DMS53 (cell line): ENCODE results near the gene CLDN14.

Source experiments
- DNase-seq: peaks from one replicate; lab custom pipeline; 2025; lab: John Stamatoyannopoulos, UW

Gene CLDN14

GRCh38 chr21:36471254-36471723 lies 8.6 kb downstream of the CLDN14 start:
- DNase-seq = no peak

- no peak for DNase-seq
Observed at GRCh38 chr21:36470294-36470693, 9.6 kb downstream of the CLDN14 start.

GRCh38 chr21:36466061-36466511 lies 13.8 kb downstream of the CLDN14 start:
- no peak for DNase-seq

- DNase-seq = no peak
Observed at GRCh38 chr21:36465478-36465877, 14.4 kb downstream of the CLDN14 start.

GRCh38 chr21:36464590-36464989 lies 15.3 kb downstream of the CLDN14 start:
- DNase-seq = no peak

GRCh38 chr21:36463991-36464390 lies 15.9 kb downstream of the CLDN14 start:
- DNase-seq = no peak

GRCh38 chr21:36463204-36463603 lies 16.7 kb downstream of the CLDN14 start:
- DNase-seq = no peak

GRCh38 chr21:36461918-36462486 lies 17.9 kb downstream of the CLDN14 start:
- DNase-seq = peak; percentile 76

GRCh38 chr21:36461277-36461917 lies 18.5 kb downstream of the CLDN14 start:
- no peak for DNase-seq

- DNase-seq = no peak
Observed at GRCh38 chr21:36460866-36461265, 19.1 kb downstream of the CLDN14 start.

GRCh38 chr21:36459098-36459497 lies 20.8 kb downstream of the CLDN14 start:
- DNase-seq = no peak

- peak; percentile 38 for DNase-seq
Observed at GRCh38 chr21:36456729-36457414, 23.1 kb downstream of the CLDN14 start.

- no peak for DNase-seq
Observed at GRCh38 chr21:36454706-36455105, 25.2 kb downstream of the CLDN14 start.

GRCh38 chr21:36454093-36454531 lies 25.8 kb downstream of the CLDN14 start:
- no peak for DNase-seq

- DNase-seq = no peak
Observed at GRCh38 chr21:36452281-36452825, 27.6 kb downstream of the CLDN14 start.

- no peak for DNase-seq
Observed at GRCh38 chr21:36451506-36451905, 28.4 kb downstream of the CLDN14 start.

- DNase-seq = no peak
Observed at GRCh38 chr21:36450511-36450910, 29.4 kb downstream of the CLDN14 start.

GRCh38 chr21:36446301-36446700 lies 33.6 kb downstream of the CLDN14 start:
- no peak for DNase-seq

- no peak for DNase-seq
Observed at GRCh38 chr21:36441715-36442114, 38.2 kb downstream of the CLDN14 start.

GRCh38 chr21:36437745-36438128 lies 42.2 kb downstream of the CLDN14 start:
- no peak for DNase-seq

- DNase-seq = no peak
Observed at GRCh38 chr21:36436829-36437744, 42.8 kb downstream of the CLDN14 start.

- no peak for DNase-seq
Observed at GRCh38 chr21:36434144-36434543, 45.8 kb downstream of the CLDN14 start.
